ENCODE results near the gene KIFC3. TPM values are rescaled to one million over a fixed set of nuclear protein-coding genes. Genes with fewer than 3 reads are reported as not detected.

KIFC3 gene
- total RNA-seq, 1 experiment from 2014 or later = 64.6 TPM

DNA sequence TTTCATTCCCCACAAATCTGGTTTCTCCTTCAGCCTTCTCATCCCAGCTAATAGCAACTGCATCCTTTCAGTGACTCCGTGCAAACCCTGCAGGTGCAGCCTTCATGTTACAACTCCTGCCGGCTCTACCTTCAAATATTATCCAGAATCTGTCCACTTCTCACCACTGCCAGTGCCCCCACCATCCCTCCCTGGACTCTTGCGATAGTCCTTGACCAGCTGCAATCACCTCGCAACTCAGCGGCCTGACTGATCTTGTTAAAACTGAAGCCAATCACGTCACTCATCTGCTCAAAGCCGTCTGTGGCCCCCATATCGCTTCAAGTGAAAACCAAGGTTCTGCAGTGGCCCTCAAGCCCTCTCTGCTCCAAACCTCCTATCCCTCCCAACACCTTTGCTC is 42.8 kb upstream of the KIFC3 start:
- BruUV-seq (replicated peaks) = no TSS peak
- CTCF ChIA-PET = no interaction called here
- TF ChIP-seq, protein P1, sequence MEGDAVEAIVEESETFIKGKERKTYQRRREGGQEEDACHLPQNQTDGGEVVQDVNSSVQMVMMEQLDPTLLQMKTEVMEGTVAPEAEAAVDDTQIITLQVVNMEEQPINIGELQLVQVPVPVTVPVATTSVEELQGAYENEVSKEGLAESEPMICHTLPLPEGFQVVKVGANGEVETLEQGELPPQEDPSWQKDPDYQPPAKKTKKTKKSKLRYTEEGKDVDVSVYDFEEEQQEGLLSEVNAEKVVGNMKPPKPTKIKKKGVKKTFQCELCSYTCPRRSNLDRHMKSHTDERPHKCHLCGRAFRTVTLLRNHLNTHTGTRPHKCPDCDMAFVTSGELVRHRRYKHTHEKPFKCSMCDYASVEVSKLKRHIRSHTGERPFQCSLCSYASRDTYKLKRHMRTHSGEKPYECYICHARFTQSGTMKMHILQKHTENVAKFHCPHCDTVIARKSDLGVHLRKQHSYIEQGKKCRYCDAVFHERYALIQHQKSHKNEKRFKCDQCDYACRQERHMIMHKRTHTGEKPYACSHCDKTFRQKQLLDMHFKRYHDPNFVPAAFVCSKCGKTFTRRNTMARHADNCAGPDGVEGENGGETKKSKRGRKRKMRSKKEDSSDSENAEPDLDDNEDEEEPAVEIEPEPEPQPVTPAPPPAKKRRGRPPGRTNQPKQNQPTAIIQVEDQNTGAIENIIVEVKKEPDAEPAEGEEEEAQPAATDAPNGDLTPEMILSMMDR (IDR thresholded peaks at IDR 0.05; ENCODE audit: unreplicated experiment) = no peak
- Mint-ChIP-seq H3K4me1 (ENCODE audit: low read depth, unreplicated experiment) (no peaks in the 10 kb centered on the region), H3K9me3 (ENCODE audit: low read depth, unreplicated experiment) (no peaks in the 10 kb centered on the region), H3K36me3 (ENCODE audit: insufficient read depth, unreplicated experiment) (no peaks in the 10 kb centered on the region), H3K27ac (ENCODE audit: unreplicated experiment) (no peak overlapping the region), H3K27me3 (ENCODE audit: unreplicated experiment) (peaks cover 28% of the 10 kb centered on the region), H3K4me3 (ENCODE audit: low read depth, unreplicated experiment) (no peak overlapping the region)
- intact Hi-C loops (cut with micrococcal nuclease; ENCODE audit: unreplicated experiment) = no loop called here
- DNase-seq = no peak

DNA sequence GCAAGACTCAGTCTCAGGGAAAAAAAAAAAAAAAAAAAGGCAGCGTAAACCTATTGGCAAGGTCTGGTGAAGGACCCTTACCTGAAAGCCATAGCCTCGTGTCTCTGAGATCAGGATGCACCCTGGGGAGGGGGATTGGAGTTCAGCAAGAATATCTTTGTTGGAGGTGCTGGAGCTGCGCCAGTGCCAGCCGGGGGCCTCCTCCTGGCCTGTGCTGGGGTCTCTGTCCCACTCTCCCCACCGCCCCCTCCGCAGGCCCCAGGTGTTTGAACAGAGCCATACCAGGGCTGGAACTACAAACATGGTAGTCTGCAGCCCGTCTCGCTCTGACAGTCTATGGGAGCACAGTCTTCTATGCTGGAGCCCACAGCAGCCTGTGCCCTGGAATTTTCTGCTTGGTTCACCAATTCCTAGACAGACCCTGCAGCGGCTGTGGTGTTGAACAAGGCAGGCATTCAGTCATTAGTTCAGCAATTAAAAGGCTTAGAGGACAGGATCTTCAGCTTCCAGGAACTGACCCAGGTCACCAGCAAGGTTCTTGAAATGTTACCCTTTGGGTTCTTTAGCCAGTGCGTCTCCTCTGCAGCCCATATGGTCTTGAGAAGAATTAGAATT is 42.2 kb upstream of the KIFC3 start:
- H3K4me3 Mint-ChIP-seq (ENCODE audit: low read depth, unreplicated experiment) = no peak overlapping the region
- intact Hi-C loops (cut with micrococcal nuclease; ENCODE audit: unreplicated experiment) = no loop called here
- H3K27ac Mint-ChIP-seq (ENCODE audit: unreplicated experiment) = no peak overlapping the region

DNA sequence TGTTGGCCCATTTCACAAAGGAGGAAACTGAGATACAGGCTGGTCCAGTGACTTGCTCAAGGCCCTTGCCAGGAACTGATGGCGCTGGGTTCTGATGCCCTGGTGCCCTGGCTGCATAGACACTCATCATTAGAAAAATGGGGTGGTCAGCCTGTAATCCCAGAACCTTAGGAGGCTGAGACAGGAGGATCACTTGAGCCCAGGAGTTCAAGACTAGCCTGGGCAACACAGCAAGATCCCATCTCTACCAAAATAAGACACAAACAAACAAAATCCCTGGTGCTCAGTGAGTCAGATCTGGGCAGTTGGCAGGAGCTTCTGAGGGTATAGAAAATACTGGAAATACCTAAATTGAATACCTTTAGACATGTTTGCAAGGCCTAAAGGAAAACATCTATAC is 41.1 kb upstream of the KIFC3 start:
- Mint-ChIP-seq H3K9me3 (ENCODE audit: low read depth, unreplicated experiment) (no peaks in the 10 kb centered on the region), H3K27ac (ENCODE audit: unreplicated experiment) (no peak overlapping the region), H3K27me3 (ENCODE audit: unreplicated experiment) (peaks cover 28% of the 10 kb centered on the region), H3K36me3 (ENCODE audit: insufficient read depth, unreplicated experiment) (no peaks in the 10 kb centered on the region), H3K4me3 (ENCODE audit: low read depth, unreplicated experiment) (no peak overlapping the region), H3K4me1 (ENCODE audit: low read depth, unreplicated experiment) (no peaks in the 10 kb centered on the region)
- TF ChIP-seq, protein P1 (IDR thresholded peaks at IDR 0.05; ENCODE audit: unreplicated experiment) = no peak
- intact Hi-C loops (cut with micrococcal nuclease; ENCODE audit: unreplicated experiment) = no loop called here
- BruUV-seq (replicated peaks) = no TSS peak
- CTCF ChIA-PET = no interaction called here
- no peak for DNase-seq

More for the DNA sequence above, 42.2 kb upstream of the KIFC3 start:
- Mint-ChIP-seq H3K36me3 (ENCODE audit: insufficient read depth, unreplicated experiment) (no peaks in the 10 kb centered on the region), H3K27me3 (ENCODE audit: unreplicated experiment) (peaks cover 28% of the 10 kb centered on the region), H3K9me3 (ENCODE audit: low read depth, unreplicated experiment) (no peaks in the 10 kb centered on the region), H3K4me1 (ENCODE audit: low read depth, unreplicated experiment) (no peaks in the 10 kb centered on the region)
- TF ChIP-seq, protein P1 (IDR thresholded peaks at IDR 0.05; ENCODE audit: unreplicated experiment) = no peak
- DNase-seq = no peak
- no TSS peak for BruUV-seq (replicated peaks)
- CTCF ChIA-PET = no interaction called here

DNA sequence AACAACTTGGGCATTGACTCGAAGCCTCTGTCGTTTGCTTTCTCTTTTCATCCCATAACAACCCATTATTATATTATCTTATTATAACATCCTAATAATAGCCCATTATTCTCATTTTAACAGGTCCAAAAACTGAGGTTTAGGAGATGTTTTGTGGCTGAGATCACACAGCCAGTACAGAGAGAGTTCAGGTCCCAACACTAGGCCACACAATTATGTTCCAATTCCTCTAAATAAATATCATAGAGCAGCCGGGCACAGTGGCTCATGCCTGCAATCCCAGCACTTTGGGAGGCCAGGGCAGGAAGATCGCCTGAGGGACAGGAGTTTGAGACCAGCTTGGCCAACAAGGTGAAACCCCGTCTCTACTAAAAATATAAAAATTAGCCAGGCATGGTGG is 40.3 kb upstream of the KIFC3 start:
- Mint-ChIP-seq H3K9me3 (ENCODE audit: low read depth, unreplicated experiment) (no peaks in the 10 kb centered on the region), H3K27ac (ENCODE audit: unreplicated experiment) (no peak overlapping the region), H3K4me1 (ENCODE audit: low read depth, unreplicated experiment) (no peaks in the 10 kb centered on the region), H3K27me3 (ENCODE audit: unreplicated experiment) (peaks cover 28% of the 10 kb centered on the region), H3K4me3 (ENCODE audit: low read depth, unreplicated experiment) (no peak overlapping the region), H3K36me3 (ENCODE audit: insufficient read depth, unreplicated experiment) (no peaks in the 10 kb centered on the region)
- TF ChIP-seq, protein P1 (IDR thresholded peaks at IDR 0.05; ENCODE audit: unreplicated experiment) = no peak
- intact Hi-C loops (cut with micrococcal nuclease; ENCODE audit: unreplicated experiment) = no loop called here
- no peak for DNase-seq
- CTCF ChIA-PET = no interaction called here
- no TSS peak for BruUV-seq (replicated peaks)

All from Calu3 (cell line).